Activated CD8-positive, alpha-beta memory T cell treated with anti-CD3 and anti-CD28 coated beads for 36 hours (primary cell): ENCODE measurements around the gene GIT1. TPM values are rescaled to one million over a fixed set of nuclear protein-coding genes. Genes with fewer than 3 reads are reported as not detected.
"Not testable (repeated sequence)": the region's sequence is repeated elsewhere in the genome, so short reads cannot be mapped to it uniquely, and the experiment has no call there.

Source experiments
- CTCF ChIA-PET: fragments of 350-600 bp; sonication (Branson Sonifier 250); formaldehyde crosslinking; loops from one replicate; lab custom pipeline; 2021; ENCODE audit warnings: antibody characterized with exemption; lab: Charles Lee
- POLR2A ChIA-PET: fragments of 350-600 bp; sonication (Branson Sonifier 250); formaldehyde crosslinking; loops from one replicate; lab custom pipeline; 2021; ENCODE audit warnings: antibody characterized with exemption; lab: Charles Lee
- total RNA-seq, 2 experiments: library from RNA; stranded (reverse); gene quantifications; one replicate each; pipeline ENCODE4 v1.2.3, GENCODE V29; 2021

GIT1 gene
- total RNA-seq, 2 experiments from 2014 or later = 76.1 to 85.2 TPM

DNA sequence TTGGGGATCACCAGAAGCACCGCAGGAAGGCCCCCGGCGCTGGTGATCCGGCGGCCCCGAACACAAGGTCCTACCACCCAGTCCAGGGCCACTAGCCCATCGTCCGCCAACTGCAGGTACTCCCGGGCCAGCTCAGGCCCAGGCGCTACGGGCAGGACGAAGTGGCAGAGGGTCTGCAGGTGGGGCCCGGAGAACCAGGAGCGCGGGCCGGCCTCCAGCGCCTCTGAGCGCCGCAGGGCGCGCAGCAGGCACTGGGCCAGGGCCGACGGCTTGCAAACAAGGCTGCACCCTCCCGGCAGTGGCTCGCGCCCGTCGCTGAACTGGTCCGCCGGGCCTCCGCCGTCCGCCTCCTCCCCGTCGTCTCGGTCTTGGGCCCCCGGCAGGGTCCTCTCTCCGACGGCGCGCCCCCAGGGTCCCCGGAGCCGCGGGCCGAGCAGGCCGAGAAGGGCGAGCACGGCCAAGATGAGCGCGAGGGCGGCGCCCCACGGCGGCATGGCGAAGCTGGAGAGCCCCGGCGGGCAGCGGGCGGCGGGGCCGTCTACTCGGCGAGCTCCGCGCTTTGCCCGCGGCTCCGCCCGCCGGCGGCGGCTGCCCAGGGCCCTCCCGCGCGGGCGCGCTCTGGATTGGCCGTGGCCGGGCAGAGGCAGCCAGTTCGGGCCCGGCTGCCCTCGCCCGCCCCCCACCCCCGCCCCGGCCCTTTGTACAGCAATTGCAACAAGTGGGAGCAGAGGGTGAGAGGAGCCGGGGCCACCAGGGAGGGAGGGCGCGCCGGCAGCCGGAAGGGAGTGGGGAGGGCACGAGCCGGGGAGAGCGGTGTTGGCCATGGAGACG is 22.8 kb downstream of the GIT1 start, which contains the start of gene ABHD15:
ABHD15 (minus strand) TSS at position 565 of the 831 bp plus-strand sequence; CDS start at position 494, 71 bp downstream.
- POLR2A ChIA-PET = interaction anchor here (0.8 to 2.3 kb wide), 11 partner anchors 11 to 272 kb away, joined by 3 to 9 read pairs (median 4); partner anchors contain the start of genes ANKRD13B and NUFIP2
- CTCF ChIA-PET = interaction anchor here (0.6 to 6.4 kb wide), 12 partner anchors 11 to 365 kb away, joined by 3 to 45 read pairs (median 4); no protein-coding TSS in a partner anchor

- ChIA-PET CTCF (interaction anchor here (0.6 to 6.4 kb wide), 8 partner anchors 11 to 196 kb away, joined by 3 to 45 read pairs (median 4); no protein-coding TSS in a partner anchor), POLR2A (interaction anchor here (0.7 to 1.3 kb wide), 6 partner anchors 11 to 271 kb away, joined by 3 to 5 read pairs (median 3); partner anchors contain the start of gene ANKRD13B)
These were observed 23.6 kb downstream of the GIT1 start for GRCh38 chr17:29565643-29566472.

GRCh38 chr17:29563816-29564215 is 25.6 kb downstream of the GIT1 start:
- ChIA-PET POLR2A (interaction anchor here (0.6 kb wide), 1 partner anchor 189 kb away, joined by 4 read pairs; no protein-coding TSS in a partner anchor), CTCF (interaction anchor here (0.6 to 1.7 kb wide), 4 partner anchors 28 to 363 kb away, joined by 3 to 5 read pairs (median 4); partner anchors contain the start of gene ANKRD13B)

DNA sequence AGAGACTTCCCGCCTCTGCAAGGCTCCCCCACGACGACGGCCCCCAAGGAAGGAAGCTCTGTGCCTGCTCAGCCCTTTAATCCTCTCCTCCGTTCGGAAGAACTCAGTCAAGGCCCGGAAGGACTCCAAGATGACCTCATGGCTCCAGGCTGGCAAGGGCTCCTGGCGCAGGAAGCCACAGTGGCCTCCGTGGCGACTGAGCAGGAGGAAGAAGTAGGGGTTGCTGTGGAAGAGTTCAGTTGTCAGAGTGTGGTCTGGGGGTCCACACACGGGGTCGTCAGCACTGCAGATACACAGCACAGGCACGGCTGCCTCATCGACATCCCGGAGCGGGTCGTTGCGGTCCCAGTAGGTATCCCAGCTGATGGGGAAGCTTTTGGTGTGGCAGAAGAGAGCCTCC is 26.8 kb downstream of the GIT1 start:
- ChIA-PET CTCF (interaction anchor here (1.7 kb wide), 1 partner anchor 192 kb away, joined by 4 read pairs; no protein-coding TSS in a partner anchor), POLR2A (no interaction called here)

GRCh38 chr17:29561554-29562517 is 27.6 kb downstream of the GIT1 start:
- ChIA-PET CTCF (interaction anchor here (1.4 kb wide), 1 partner anchor 192 kb away, joined by 3 read pairs; no protein-coding TSS in a partner anchor), POLR2A (no interaction called here)

GRCh38 chr17:29560316-29560715 is 29.1 kb downstream of the GIT1 start:
- POLR2A ChIA-PET = no interaction called here
- CTCF ChIA-PET = interaction anchor here (1.4 kb wide), 1 partner anchor 190 kb away, joined by 3 read pairs; no protein-coding TSS in a partner anchor

DNA sequence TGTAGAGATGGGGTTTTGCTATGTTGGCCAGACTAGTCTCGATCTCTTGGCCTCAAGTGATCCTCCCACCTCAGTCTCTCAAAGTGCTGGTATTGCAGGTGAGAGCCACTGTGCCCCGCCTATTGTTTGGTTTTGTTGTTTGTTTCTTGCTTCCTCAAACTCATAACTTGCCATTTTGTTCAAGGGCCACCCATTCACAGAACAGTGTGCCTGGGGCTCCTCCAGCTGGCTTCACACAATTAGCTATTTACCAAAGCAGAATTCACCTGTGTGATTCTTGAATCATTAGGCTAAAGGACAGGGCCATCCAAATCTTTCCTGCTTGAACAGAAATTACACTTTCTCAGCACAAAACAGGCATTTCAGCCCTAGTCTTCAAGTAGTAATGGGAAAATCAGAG is 29.8 kb downstream of the GIT1 start:
- CTCF ChIA-PET = no interaction called here
- POLR2A ChIA-PET = no interaction called here

- CTCF ChIA-PET, POLR2A ChIA-PET: not testable (repeated sequence)
These were observed 31.3 kb downstream of the GIT1 start for GRCh38 chr17:29558139-29558538.

GRCh38 chr17:29557739-29558116 is 31.7 kb downstream of the GIT1 start:
- ChIA-PET POLR2A (no interaction called here), CTCF (no interaction called here)

DNA sequence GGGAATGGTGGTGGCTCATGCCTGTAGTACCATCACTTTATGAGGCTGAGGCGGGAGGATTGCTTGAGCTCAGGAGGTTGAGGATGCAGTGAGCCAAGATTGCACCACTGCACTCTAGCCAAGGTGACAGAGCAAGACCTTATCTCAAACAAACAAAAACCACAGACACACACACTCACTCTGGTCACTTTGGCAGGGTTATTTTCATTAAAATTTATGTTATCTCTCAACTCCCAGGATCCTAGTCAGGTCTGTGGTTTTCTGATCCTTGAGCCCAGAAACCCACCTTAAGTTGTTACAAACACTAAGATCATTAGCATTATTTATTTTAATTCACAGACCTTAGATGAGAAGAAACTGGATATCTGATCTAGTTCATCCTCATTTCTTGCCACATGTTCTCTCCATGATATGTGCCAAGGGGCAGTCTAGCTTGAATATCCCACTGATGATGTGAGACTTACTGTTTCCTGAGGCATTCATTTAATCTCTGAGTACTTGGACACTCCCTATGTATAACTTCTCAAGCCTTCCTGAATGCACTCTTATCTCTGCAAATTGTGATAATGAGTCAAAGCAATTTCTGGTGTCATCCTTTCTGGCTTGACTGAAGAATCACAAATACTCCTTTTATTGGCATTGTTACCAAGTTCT is 32.2 kb downstream of the GIT1 start:
- ChIA-PET CTCF (interaction anchor here (1.0 kb wide), 1 partner anchor 11 kb away, joined by 3 read pairs; no protein-coding TSS in a partner anchor), POLR2A (interaction anchor here (0.9 kb wide), 1 partner anchor 10 kb away, joined by 3 read pairs; no protein-coding TSS in a partner anchor)

DNA sequence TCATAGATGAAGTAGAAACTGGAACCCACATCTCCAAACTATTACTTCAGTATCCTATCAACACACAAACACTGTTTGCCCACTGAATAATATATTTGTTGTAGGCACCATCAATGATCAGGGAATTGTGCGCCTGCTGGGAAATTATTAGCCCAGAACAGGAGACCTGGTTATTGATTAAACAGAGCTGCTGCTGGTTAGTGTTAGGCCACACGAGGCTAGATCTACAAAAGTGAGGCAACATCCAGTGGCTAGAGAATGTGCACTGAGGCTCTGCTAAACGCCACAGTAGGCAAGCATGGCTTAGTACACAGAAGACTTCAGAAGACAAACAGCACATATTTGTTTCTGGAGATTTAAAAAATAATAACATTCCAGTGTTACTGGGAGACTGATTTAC is 33.6 kb downstream of the GIT1 start:
- ChIA-PET CTCF (interaction anchor here (0.6 kb wide), 1 partner anchor 258 kb away, joined by 3 read pairs; no protein-coding TSS in a partner anchor), POLR2A (interaction anchor here (0.6 to 1.4 kb wide), 2 partner anchors 10 to 152 kb away, joined by 3 to 5 read pairs; no protein-coding TSS in a partner anchor)

DNA sequence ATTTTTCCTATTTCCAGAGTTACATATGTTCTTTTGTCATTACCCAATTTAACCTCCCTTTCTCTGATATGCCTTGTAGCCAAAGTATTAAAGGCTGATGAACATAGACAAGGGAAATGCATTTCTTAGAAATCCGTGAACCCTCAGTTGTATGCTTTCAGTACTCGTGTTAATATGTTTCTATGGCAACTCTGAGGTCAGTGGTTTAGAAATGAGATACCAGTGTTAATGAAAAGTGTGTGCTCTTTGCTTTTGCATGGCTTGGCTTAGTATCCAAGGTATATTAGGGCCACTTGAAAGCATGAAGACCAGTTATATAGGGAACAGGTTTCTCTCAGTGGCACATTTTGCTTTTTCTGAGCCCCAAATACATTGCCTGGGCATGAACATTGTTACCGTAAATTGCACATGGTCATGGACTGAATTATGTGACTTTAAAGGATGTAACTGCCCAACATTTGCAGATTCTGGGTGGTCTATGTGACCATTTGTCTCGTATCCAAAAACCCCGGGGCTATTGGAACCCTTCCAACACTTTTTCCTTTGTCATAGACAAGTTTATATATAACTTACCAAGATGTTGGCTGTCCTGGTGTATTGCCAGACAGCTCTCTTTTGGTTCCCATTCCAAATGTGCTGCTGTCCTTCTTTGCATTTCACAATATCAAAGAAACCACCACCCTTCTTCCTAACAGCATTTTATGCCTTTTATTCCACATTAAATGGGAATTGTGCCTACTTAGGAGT is 40.1 kb downstream of the GIT1 start:
- POLR2A ChIA-PET = no interaction called here
- CTCF ChIA-PET = interaction anchor here (1.9 kb wide), 1 partner anchor 179 kb away, joined by 6 read pairs; no protein-coding TSS in a partner anchor

DNA sequence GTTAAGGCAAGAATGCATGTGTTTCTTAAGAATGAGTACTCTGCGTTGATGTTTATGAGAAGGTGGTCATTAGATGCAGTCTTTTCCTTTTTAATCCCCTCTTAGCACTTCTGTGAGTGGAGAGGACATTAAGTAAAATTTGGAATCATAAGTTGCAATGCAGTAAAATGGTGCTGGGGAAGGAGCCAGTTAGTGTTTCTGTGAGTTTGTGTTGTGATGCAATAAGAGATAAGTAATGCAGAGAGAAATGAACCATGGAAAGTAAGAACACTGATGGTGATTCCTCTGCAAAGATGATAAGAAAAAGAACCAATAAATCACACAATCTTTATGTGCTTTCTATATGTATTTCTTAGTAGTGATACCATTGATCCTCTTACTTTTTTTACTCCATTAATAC is 42.6 kb downstream of the GIT1 start:
- ChIA-PET POLR2A (no interaction called here), CTCF (no interaction called here)

- POLR2A ChIA-PET = no interaction called here
- CTCF ChIA-PET = interaction anchor here (1.0 kb wide), 1 partner anchor 9 kb away, joined by 6 read pairs; no protein-coding TSS in a partner anchor
These were observed 43.4 kb downstream of the GIT1 start for GRCh38 chr17:29546085-29546484.

DNA sequence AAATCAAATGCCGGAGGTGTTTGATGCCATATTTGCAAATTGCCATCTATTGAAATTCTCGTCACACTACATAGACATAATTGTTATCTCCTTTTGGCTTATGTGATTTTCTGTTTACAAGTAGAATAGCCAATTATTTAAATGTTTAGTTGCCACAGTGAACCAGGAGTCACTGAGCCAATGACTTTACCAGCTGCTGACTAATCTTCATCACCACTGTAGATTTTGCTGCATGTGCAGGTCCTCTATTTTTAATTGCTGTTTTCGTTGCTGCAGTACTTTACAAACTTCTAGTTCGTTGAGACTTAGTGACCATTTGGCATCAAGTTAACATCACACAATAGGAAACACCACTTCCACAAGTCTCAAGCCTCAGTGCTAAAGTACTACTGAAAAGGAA is 45.4 kb downstream of the GIT1 start:
- ChIA-PET CTCF (interaction anchor here (1.6 kb wide), 1 partner anchor 174 kb away, joined by 4 read pairs; no protein-coding TSS in a partner anchor), POLR2A (no interaction called here)

- POLR2A ChIA-PET = no interaction called here
These were observed 55.5 kb downstream of the GIT1 start for GRCh38 chr17:29533976-29534375.

More at GRCh38 chr17:29533976-29534375, 55.5 kb downstream of the GIT1 start:
- CTCF ChIA-PET = interaction anchor here (0.5 to 1.0 kb wide), 3 partner anchors 164 to 586 kb away, joined by 3 to 4 read pairs (median 3); no protein-coding TSS in a partner anchor
